SK-MEL-5 (cell line): Measurements from ENCODE around the gene SGSM2. TPM values are rescaled to one million over a fixed set of nuclear protein-coding genes. Genes with fewer than 3 reads are reported as not detected.
"Not testable (repeated sequence)": the region's sequence is repeated elsewhere in the genome, so short reads cannot be mapped to it uniquely, and the experiment has no call there.

Experiments used
- DNase-seq: peaks from one replicate; pipeline ENCODE4 v3.0.0-alpha.2; 2016; ENCODE audit warnings: low read depth, low spot score
- in situ Hi-C: cut with HindIII; loops from 2 replicates; pipeline ENCODE4 v1.10.0; 2016; ENCODE audit warnings: low sequenced_read_pairs, high pct_unique_total_duplicates, low pct_unique_long_range_greater_than_20kb
- polyA plus RNA-seq, 2 experiments: library from polyadenylated mRNA; depleted of rRNA; stranded (reverse); fragments of >200 nt; gene quantifications; 2 replicates each; pipeline ENCODE4 v1.2.3, GENCODE V29; 2015
- total RNA-seq: library from RNA; depleted of rRNA; stranded (reverse); fragments of >200 nt; shearing (Covaris generic); gene quantifications from 2 replicates; pipeline ENCODE4 v1.2.3, GENCODE V29; 2014; rRNA removed

The SGSM2 gene, protein sequence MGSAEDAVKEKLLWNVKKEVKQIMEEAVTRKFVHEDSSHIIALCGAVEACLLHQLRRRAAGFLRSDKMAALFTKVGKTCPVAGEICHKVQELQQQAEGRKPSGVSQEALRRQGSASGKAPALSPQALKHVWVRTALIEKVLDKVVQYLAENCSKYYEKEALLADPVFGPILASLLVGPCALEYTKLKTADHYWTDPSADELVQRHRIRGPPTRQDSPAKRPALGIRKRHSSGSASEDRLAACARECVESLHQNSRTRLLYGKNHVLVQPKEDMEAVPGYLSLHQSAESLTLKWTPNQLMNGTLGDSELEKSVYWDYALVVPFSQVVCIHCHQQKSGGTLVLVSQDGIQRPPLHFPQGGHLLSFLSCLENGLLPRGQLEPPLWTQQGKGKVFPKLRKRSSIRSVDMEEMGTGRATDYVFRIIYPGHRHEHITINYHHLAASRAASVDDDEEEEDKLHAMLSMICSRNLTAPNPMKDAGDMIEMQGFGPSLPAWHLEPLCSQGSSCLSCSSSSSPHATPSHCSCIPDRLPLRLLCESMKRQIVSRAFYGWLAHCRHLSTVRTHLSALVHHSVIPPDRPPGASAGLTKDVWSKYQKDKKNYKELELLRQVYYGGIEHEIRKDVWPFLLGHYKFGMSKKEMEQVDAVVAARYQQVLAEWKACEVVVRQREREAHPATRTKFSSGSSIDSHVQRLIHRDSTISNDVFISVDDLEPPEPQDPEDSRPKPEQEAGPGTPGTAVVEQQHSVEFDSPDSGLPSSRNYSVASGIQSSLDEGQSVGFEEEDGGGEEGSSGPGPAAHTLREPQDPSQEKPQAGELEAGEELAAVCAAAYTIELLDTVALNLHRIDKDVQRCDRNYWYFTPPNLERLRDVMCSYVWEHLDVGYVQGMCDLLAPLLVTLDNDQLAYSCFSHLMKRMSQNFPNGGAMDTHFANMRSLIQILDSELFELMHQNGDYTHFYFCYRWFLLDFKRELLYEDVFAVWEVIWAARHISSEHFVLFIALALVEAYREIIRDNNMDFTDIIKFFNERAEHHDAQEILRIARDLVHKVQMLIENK
- total RNA-seq = 32.3 and 33.5 TPM in 2 replicates
- 24.5 and 28.8 TPM in 2 replicates for polyA plus RNA-seq (2015; cell fraction: cytosol; rRNA removed)
- 359 and 365 TPM in 2 replicates for polyA plus RNA-seq (2015; cell fraction: nucleus; rRNA removed)

- DNase-seq = peak; percentile 68
- in situ Hi-C loops = no loop called here
Measured at GRCh38 chr17:2336852-2337543, at the start of gene SGSM2. TSS of gene SGSM2 (plus strand) at chr17:2337501. CDS start at chr17:2337689, 188 bp downstream.

DNA sequence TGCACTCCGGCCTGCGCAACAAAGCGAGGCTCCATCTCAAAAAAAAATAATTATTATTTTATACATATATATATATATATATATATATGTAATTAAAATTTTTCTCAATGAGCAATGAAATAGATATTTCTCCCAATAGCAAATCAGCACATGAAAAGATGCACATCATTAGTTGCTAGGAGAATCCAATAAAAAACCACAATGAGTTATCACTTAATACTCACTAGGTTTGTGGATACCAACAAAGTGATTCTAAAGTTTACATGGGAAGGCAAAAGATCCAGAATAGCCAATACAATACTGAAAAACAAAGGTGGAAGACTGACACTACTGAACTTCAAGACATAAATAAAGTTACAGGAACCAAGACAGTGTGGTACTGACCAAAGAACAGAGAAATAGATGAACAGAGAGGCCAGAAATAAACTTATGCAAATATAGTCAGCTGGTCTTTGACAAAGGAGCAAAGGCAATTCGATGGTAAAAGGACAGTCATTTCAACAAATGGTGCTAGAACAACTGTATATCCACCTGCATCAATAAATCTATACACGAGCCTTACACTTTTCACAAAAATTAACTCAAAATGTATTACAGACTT lies 47.3 kb upstream of the SGSM2 start:
- DNase-seq = peak; percentile 24
- in situ Hi-C loops = no loop called here

GRCh38 chr17:2292100-2292499 lies 45.2 kb upstream of the SGSM2 start:
- DNase-seq = no peak
- in situ Hi-C loops = no loop called here

- in situ Hi-C loops = no loop called here
- DNase-seq = no peak
Measured at GRCh38 chr17:2295575-2295974, 41.7 kb upstream of the SGSM2 start.

GRCh38 chr17:2297023-2297422 lies 40.3 kb upstream of the SGSM2 start:
- in situ Hi-C loops = no loop called here
- no peak for DNase-seq

DNA sequence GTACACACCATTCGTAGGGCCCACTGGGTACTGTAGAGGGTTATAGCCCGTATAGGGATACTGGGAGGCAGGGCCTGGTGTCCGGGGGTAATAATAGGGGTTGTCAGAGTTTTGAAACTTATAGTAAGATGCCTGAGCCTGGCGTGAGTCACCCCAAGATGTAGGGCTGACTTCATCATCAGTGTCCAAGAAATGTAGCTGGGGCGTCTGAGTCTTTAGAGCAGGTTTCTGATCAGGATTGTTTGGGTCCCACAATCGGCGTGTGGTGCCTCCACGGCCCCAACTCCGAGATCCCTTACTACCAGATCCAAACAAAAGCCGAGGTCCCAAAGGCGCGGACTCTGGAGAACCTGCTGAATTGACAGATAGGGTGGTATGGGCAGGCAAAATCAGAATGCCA lies 38.2 kb upstream of the SGSM2 start:
- no peak for DNase-seq
- in situ Hi-C loops = no loop called here

DNA sequence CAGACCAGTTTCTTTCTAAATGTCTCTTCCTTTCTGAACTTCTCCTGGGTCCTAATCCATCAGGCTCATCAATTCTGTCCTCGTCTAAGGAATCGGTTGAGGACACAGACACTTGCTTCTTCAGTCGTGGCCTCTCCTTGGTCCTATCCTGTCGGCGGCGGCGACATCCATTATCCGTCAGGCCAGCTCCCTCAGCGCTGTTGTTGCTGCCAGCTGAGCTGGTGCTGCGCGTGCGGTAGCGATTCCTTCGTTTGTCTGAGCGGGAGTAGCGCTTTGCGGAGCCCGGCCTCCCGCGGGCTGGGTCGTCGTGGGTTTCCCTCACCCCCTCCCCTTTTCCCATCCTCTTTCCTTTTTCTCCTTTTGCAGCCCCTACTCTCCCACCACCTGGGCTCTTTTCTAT lies 37.5 kb upstream of the SGSM2 start:
- DNase-seq = no peak
- in situ Hi-C loops = no loop called here

DNA sequence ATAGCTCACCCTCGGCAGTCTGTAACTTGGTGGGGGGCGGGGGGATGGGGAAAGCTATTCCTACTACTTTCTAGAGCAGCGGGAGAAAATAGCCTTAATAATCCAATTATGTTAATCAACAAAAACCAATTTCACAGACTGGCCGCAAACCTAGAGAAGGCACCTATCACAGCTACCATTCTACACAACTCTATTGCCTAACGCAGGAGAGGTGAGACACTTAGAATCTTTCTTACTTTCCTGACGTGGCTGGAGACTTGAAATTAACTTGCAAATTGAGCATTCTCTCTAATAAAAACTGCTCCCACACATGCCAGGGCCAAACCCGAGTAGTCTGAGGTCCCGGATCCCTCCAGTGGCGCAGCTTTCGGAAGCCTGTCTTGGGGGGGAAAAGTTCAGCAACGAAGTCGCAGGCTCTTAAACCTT lies 34.5 kb upstream of the SGSM2 start:
- DNase-seq = no peak
- in situ Hi-C loops = no loop called here

DNA sequence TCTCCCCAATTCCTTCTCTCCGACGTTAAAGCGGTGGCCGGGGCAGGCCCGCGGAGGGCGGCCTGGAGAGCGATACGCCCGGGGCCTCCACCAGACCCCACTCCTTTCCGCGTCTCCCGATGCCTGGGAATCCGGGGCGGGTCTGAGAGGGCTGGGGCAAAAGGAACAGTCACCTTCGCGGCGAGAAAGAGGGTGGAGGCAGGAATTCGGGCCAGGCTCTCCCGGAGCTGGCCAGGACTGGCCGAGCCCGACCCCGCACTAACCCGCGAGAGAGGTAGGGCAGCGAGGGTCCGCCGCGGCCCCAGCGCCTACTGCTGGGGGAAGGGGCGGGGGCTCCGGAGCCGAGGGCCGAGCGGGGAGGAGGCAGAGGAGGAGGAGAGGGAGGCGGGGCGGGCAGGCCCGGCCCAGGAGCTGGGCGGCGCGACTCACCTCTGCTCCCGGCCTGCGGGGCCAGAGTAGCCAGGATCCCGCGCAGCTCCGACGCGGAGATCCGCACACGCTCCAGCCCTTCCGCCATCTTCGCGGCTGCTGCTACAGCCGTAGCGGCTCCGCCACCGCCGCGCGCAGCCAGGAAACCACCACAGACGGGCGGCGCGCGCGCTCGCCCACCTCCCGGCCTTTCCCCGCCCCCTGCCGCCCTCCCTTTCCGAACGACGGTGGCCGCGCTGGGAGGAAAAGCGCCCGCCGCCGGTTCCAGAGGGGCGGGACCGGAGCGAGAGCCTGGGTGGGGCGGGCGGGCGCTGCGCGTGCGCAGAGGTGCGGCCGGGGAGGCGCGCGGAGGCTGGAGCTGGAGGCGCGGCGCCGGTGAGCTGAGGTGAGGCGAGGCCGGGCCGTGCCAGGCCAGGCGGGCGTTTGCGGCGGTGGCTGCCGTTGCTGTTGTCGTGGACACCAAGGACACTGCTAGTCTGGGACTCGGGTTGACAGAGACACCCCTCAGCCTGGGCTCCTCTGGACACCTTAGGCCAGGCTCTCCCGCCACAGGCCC lies 33.8 kb upstream of the SGSM2 start, which contains the start of the genes SMG6 and SRR:
Gene SMG6, minus strand, starts transcription at position 582 of the 985 bp plus-strand sequence. Its CDS starts 65 bp downstream, at position 517.
Gene SRR, plus strand, starts transcription at position 747 of the 985 bp plus-strand sequence. CDS start 11,611 bp downstream, outside the sequence.
- in situ Hi-C loops = no loop called here
- DNase-seq = peak; percentile 87

GRCh38 chr17:2304931-2305330 lies 32.4 kb upstream of the SGSM2 start:
- in situ Hi-C loops = no loop called here
- DNase-seq = no peak

GRCh38 chr17:2309338-2310154 lies 27.8 kb upstream of the SGSM2 start:
- DNase-seq = no peak
- in situ Hi-C loops = no loop called here

DNA sequence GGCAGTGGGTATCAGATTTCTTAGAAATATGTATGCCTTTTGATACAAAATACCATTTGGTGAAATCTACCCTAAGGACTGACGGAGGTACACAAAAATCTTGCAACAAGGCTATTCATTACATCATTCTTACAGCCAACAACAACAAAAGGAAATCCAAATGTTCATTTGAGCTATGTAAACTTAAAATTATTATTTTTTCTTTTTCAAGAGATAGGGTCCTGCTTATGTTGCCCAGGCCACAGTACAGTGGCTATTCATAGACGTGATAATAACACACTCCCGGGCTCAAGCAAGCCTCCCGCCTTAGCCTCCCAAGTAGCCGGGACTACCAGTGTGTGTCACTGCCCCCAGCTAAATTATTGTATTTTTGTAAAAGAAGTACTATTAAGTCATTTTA lies 24.6 kb upstream of the SGSM2 start:
- in situ Hi-C loops = no loop called here
- DNase-seq = no peak

GRCh38 chr17:2316916-2317205 lies 20.4 kb upstream of the SGSM2 start:
- in situ Hi-C loops, DNase-seq: not testable (repeated sequence)

DNA sequence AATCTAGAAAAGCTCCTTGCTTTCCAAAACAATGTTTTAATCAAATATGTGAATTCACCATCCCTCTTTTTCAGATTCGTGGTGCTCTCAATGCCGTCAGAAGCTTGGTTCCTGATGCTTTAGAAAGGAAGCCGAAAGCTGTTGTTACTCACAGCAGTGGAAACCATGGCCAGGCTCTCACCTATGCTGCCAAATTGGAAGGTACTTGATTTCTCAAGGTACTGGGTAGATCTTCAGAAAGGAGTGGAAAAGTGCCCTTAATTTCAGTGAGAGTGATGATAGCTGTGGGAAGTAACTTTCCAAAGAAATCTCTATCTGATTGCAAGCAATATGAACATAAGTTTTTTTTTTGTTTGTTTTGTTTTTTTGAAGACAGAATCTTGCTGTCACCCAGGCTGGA lies 19.5 kb upstream of the SGSM2 start:
- in situ Hi-C loops = no loop called here
- DNase-seq = no peak

GRCh38 chr17:2319051-2319450 lies 18.2 kb upstream of the SGSM2 start:
- DNase-seq = no peak
- in situ Hi-C loops = no loop called here
